Mammary epithelial cell (primary cell): ENCODE measurements around the gene RAB8B.

ENCODE experiments used
- CTCF ChIP-seq, 2 donors: IDR thresholded peaks in 1 of 2; conservative IDR thresholded peaks in 1 of 2; 2 replicates each; pipeline ENCODE4 v1.5.1; 2011 to 2012; ENCODE audit warnings: inconsistent platforms in 2 of 2, low read length in 2 of 2, mild to moderate bottlenecking in 2 of 2, control low read depth in 1 of 2, low read depth in 1 of 2; ENCODE audit not compliant: insufficient read depth in 1 of 2; ENCODE audit errors: extremely low read depth in 1 of 2
- EZH2 ChIP-seq: IDR thresholded peaks from 2 replicates; pipeline ENCODE4 v1.6.1; 2012; ENCODE audit warnings: low read length, inconsistent platforms, borderline replicate concordance

- no peak for TF ChIP-seq CTCF (conservative IDR thresholded peaks at IDR 0.05 in 1 of 2, IDR thresholded peaks at IDR 0.05 in 1 of 2; ENCODE audit: extremely low read depth in 1 of 2, insufficient read depth in 1 of 2, low read depth in 1 of 2, low read length in 2 of 2)
- no peak for TF ChIP-seq EZH2
These were observed 11.3 kb downstream of the RAB8B start for GRCh38 chr15:63200464-63201249.
